ENCODE data around the gene LHX2.

DNA sequence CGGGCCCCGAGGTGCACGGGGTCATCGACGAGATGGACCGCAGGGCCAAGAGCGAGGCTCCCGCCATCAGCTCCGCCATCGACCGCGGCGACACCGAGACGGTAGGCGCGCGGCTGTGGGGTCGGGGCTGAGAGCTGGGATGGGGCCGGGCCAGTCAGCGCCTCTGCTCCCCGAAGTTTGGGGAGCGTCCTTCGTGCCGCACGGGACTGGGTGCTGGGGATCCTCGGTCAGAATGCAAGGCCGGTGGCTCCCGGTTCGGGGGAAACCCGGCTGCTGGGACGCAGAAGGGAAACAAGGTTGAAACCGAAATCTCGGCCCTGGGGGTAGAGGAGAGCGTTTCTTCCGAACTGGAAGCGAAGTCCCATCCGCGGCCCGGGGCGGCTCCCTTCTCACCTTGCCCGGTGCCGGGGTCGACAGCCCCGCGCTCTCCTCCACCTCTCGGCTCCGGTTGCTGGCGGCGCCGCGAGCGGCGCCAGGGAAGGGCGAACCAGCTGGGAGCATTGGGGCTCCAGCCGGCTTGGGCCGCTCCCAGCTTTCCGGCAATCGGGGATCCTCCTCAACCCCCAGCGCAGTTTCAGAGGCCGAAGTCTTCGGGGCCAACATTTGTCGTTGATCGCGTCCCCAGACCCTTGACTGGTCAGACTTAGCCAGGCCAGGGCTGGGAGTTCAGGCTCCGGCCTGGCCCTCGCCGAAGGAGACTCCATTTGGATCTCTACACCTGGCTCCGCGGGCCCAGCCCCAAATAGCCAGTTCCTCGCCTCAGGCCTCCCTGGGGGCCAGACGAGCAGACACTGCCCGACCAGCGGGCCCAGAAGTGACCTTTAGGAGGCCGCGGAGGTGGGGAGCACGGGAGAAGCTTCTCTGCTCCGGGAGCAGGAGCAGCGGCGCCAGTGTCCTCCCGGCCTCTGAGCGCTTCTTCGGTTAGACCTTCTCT is 1.1 kb downstream of the LHX2 start:
- TF ChIP-seq, protein P1, sequence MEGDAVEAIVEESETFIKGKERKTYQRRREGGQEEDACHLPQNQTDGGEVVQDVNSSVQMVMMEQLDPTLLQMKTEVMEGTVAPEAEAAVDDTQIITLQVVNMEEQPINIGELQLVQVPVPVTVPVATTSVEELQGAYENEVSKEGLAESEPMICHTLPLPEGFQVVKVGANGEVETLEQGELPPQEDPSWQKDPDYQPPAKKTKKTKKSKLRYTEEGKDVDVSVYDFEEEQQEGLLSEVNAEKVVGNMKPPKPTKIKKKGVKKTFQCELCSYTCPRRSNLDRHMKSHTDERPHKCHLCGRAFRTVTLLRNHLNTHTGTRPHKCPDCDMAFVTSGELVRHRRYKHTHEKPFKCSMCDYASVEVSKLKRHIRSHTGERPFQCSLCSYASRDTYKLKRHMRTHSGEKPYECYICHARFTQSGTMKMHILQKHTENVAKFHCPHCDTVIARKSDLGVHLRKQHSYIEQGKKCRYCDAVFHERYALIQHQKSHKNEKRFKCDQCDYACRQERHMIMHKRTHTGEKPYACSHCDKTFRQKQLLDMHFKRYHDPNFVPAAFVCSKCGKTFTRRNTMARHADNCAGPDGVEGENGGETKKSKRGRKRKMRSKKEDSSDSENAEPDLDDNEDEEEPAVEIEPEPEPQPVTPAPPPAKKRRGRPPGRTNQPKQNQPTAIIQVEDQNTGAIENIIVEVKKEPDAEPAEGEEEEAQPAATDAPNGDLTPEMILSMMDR (IDR thresholded peaks at IDR 0.05) = no peak
- TF ChIP-seq POLR2A (IDR thresholded peaks at IDR 0.05) = no peak
